GM10266 (cell line): ENCODE data around the gene NCOA7.

Experiments
- DNase-seq: peaks from one replicate; pipeline ENCODE4 v3.0.0; 2012; ENCODE audit errors: extremely low spot score
- TF ChIP-seq, protein P1 (sequence below): IDR thresholded peaks from 2 replicates; pipeline ENCODE4 v1.5.1; 2012; ENCODE audit warnings: mild to moderate bottlenecking, low read depth; ENCODE audit not compliant: control insufficient read depth, insufficient read depth; ENCODE audit errors: missing control alignments

NCOA7 gene, protein sequence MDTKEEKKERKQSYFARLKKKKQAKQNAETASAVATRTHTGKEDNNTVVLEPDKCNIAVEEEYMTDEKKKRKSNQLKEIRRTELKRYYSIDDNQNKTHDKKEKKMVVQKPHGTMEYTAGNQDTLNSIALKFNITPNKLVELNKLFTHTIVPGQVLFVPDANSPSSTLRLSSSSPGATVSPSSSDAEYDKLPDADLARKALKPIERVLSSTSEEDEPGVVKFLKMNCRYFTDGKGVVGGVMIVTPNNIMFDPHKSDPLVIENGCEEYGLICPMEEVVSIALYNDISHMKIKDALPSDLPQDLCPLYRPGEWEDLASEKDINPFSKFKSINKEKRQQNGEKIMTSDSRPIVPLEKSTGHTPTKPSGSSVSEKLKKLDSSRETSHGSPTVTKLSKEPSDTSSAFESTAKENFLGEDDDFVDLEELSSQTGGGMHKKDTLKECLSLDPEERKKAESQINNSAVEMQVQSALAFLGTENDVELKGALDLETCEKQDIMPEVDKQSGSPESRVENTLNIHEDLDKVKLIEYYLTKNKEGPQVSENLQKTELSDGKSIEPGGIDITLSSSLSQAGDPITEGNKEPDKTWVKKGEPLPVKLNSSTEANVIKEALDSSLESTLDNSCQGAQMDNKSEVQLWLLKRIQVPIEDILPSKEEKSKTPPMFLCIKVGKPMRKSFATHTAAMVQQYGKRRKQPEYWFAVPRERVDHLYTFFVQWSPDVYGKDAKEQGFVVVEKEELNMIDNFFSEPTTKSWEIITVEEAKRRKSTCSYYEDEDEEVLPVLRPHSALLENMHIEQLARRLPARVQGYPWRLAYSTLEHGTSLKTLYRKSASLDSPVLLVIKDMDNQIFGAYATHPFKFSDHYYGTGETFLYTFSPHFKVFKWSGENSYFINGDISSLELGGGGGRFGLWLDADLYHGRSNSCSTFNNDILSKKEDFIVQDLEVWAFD

DNA sequence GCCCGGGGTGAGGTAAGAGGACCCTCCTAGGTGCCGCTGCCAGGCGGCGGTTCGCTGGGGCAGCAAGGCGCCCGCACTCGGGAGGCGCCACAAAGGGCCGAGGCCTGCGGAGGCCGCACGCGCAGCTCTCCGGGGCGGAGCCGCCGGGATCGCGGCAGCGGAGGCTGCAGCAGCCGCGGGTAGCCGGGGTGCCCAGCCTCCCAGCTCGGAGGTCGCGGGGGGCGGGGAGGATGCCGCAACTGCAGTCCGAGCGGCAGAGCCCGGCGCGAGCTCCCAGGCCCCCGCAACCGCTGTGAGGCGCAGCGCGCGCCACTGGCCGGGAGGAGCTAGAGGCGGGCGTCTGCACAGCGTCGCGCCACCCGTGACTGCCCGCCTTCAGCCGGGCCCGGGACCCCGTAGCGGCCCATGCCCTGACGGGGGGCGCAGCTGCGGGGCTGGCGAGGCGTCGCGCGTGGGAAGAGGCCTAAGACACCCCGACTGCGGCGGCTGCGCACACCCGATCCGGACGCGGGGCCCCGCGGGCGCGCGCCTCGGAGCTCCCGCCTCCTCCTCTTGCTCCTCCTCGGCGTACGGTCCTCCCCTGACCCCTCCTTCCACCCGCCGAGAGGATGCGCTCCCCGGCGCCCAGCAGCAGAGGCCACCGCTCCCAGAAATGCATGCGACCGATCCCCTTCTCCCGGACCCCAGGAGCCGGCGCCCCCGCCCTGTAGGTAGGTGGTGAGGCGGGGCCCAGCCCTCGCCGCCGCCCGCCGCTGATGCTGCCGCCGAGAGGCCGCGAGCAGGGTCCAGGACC, at the start of gene NCOA7:
Gene NCOA7, plus strand, starts transcription at position 603 of the 793 bp plus-strand sequence. CDS start 24,395 bp downstream, outside the sequence.
- peak; percentile 85 for DNase-seq
- TF ChIP-seq, protein P1, sequence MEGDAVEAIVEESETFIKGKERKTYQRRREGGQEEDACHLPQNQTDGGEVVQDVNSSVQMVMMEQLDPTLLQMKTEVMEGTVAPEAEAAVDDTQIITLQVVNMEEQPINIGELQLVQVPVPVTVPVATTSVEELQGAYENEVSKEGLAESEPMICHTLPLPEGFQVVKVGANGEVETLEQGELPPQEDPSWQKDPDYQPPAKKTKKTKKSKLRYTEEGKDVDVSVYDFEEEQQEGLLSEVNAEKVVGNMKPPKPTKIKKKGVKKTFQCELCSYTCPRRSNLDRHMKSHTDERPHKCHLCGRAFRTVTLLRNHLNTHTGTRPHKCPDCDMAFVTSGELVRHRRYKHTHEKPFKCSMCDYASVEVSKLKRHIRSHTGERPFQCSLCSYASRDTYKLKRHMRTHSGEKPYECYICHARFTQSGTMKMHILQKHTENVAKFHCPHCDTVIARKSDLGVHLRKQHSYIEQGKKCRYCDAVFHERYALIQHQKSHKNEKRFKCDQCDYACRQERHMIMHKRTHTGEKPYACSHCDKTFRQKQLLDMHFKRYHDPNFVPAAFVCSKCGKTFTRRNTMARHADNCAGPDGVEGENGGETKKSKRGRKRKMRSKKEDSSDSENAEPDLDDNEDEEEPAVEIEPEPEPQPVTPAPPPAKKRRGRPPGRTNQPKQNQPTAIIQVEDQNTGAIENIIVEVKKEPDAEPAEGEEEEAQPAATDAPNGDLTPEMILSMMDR, result peak; percentile 26

DNA sequence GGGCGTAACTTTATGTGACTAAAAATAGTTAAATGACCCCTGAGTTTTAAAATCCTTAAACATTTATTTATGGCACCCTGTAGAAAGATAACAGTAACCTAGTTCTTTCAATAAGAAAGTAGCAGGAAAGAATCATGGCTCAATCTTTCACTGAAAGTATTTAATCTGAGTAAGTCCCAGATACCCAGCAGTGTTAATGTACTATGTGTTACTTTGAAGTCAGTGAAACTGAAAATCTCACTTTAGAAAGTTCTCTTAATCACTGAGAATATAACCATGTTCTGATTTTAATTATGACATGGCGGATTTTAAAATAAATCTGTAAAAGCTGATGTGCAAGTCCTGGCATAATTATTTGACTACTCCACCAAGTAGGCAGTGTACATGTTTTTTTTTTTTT, 49.4 kb upstream of the NCOA7 start:
- no peak for DNase-seq
- TF ChIP-seq, protein P1, result no peak

DNA sequence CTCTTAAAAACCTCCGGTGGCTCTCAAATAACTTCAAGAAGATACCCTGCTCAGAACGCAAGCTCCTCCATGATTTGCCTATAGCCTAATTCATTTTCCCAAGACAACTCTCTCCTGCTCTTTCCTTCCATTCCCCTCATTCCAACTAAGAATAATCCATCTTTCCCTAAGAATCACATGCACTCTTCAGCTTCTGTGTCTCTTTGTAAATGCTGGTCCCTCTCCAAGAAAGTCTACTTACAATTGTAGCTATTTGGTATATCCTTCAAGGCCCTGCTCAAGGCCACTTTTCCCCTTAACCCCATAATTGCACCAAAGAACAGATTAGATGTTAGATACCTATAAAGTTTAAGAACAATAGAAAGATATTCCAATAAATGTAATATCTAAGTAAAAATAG, 48.7 kb upstream of the NCOA7 start:
- TF ChIP-seq, protein P1, result no peak
- no peak for DNase-seq

DNA sequence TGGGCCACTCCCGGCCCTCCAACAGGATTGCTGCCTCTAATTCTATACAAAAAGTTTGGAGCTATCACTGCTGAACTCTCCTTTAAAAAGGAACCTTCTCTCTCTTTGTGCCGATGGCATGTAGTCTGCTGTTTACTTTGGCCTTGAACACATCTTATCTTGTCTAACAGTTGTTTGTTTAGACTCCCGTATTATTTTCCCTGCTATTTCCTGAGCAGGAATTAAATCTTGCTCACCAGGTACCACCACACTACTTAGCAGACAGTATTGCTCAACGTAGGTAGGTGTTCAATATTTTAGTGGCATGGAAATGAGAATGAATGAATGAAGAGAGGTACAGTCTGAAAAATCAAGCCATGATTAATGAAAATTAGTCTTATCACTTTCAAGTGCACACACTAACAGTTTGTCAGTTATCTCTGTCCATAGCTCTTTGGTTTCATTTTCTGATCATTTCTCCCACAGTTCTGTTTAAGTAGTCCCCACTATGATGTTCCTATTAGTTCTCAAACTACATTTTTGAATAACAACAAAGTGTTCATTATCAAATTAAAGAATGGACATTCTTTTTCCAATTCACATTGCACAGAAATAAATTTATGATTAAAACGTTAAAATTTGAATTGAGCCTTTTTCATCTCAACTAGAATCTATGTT, 48.2 kb upstream of the NCOA7 start:
- TF ChIP-seq, protein P1, result no peak
- DNase-seq, result no peak

DNA sequence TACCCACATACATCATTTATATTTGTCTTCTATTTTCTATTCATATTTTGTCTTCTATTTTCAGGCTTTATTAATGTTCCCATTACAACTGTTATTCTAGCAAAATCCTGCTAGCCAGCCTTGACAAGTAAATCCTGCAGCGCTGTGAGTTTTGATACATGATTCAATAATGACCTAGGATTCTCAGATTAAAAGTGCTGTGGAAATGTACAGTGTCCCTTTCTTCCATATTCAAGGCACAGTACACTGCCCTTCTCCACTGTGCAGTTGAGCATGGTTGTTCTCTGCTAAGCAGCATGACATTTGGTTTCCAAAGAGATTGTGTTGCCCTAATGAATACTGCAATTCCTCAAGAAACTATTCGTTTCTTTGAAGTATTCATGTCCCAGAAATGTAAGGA, 47.2 kb upstream of the NCOA7 start:
- TF ChIP-seq, protein P1, result no peak

DNA sequence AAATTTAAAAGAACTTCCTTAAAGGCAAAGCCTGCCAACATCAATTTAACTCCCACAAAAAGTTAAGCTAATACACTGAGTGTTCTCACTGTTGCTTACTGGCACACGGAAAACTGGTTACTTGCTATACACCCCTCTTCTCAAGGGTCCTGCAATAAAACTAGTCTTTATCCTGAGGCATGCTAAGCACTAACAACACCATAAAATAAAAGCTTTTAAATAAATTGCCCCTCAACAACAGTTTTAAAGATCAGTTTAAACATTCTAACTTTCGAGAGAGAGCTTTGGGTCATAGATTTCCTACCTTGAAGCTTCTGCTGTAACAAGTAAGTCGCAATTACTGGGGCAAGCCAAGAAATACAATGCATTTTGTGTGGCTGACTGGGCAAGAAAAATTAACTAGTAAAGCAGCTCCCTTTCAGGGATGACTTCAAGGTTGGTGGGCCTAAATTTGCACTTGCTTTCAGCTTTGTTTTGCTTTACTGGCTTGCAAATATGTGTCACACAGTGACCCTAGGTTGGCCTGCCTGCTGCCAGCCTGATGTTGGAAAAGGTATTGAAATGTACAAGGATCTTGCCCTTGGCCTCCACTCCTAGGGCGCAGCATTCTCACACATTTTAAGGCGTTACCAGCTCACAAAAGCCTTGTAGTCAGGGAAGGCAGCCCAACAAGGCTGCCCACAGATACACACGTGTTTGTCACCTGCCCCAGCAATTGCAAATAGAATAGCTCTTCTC, 45.3 kb upstream of the NCOA7 start:
- TF ChIP-seq, protein P1, result no peak
- DNase-seq, result no peak

More for the DNA sequence above, 47.2 kb upstream of the NCOA7 start:
- DNase-seq, result no peak
